Measurements from ENCODE around the gene SCP2D1.

SCP2D1 gene

DNA sequence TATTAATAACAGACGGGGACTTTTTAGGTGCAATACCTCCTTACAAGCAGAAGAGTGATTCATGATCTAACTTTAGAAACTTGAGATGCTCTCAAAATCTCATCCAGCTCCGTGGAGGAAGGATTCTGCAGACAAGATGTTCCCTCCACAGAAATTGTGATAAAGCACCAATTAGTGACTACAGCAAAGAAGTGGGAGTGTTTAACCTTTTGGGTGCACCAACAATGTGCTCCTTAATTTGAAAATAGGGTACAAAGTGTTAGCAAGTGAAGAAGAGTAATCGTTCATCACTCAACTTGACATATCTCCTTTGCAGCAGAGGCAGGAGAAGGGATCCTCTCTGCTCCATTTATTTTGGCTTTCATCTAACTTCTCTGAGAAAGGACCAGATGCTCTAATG, 22.8 kb upstream of the SCP2D1 start:
- no peak overlapping the region for H3K27ac ChIP-seq (ENCODE audit: low read depth, low read length, severe bottlenecking)
- no peaks in the 10 kb centered on the region for H3K36me3 ChIP-seq (ENCODE audit: control insufficient read depth, insufficient read depth, low read length)
- H3K4me1 ChIP-seq (ENCODE audit: control insufficient read depth, insufficient read depth, low read length, poor library complexity, severe bottlenecking) = no peaks in the 10 kb centered on the region
- H3K4me3 ChIP-seq (ENCODE audit: extremely low read depth, insufficient read depth, low read length, poor library complexity, severe bottlenecking) = no peak overlapping the region
- H3K9me3 ChIP-seq (ENCODE audit: control insufficient read depth, low read length) = no peaks in the 10 kb centered on the region
- WGBS, 2 experiments (ENCODE audit: insufficient coverage in 2 of 2) = 60 to 100% methylated on average over 1 of the region's 3 CpGs

DNA sequence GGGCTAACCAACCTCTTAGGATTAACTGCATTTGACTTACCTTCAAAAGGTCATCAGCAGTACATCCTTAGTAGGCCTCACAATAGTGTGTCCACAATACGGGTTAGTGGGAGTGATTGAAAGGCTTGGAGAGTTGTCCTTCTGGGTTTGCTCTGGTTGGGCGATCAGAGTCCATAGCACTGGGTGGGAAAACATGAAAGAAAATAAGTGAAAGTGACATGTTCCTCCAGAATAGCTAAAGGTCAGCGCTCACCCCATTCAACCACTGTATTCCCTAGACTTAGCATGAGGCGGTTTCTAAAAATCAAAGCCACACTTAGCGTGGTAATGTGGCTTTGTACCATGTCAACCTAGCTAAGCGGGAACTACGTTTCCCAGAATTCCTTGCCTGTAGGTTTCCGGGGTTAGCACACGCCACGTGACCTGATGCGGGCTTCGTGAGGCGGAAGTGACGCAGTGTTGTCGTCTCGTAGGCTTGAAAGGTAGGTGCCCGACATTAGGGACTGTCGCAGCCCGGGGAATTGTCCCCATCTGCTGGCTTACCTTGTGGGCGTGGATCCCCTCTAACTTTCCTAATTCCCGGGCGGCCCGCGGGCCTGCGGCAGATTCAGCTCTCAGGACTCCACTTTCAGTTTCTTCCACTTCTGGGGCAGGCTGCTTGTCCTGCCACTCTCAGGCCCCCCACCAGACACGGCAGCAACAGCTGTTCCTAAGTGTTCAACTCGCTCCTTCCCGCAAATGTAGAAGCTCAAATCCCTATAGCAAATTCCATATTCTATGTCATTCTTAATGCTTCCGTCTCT, 19.8 kb upstream of the SCP2D1 start:
- Histone ChIP-seq H3K36me3 (ENCODE audit: control insufficient read depth, insufficient read depth, low read length) (no peaks in the 10 kb centered on the region), H3K9me3 (ENCODE audit: control insufficient read depth, low read length) (no peaks in the 10 kb centered on the region), H3K27ac (ENCODE audit: low read depth, low read length, severe bottlenecking) (peak overlapping the region; percentile 33), H3K4me1 (ENCODE audit: control insufficient read depth, insufficient read depth, low read length, poor library complexity, severe bottlenecking) (no peaks in the 10 kb centered on the region), H3K4me3 (ENCODE audit: extremely low read depth, insufficient read depth, low read length, poor library complexity, severe bottlenecking) (peak overlapping the region; percentile 61)
- 5 to 10% methylated on average over 13 to 19 of the region's 29 CpGs for WGBS, 2 experiments (ENCODE audit: insufficient coverage in 2 of 2)

DNA sequence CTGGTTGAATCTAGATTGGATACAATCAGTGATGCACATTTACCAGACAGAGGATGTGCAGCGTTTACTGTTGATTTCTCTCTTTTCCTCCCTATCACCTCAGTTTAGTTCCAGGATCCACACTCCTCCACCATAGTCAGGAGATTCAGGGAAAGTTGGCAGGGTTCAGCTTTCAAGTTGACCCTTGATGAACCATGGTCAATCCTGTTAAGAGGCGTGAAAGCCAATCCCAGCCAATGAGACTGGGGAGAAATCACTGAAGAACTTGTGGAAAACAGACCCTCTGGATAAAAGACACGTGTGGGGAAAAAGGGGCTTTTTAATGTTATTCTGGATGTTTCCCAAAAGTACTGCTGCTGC, 19.2 kb upstream of the SCP2D1 start:
- H3K36me3 ChIP-seq (ENCODE audit: control insufficient read depth, insufficient read depth, low read length) = no peaks in the 10 kb centered on the region
- H3K4me3 ChIP-seq (ENCODE audit: extremely low read depth, insufficient read depth, low read length, poor library complexity, severe bottlenecking) = peak overlapping the region; percentile 61
- WGBS, 2 experiments (ENCODE audit: insufficient coverage in 2 of 2) = 93 to 96% methylated on average over 2 to 3 of the region's 3 CpGs
- no peaks in the 10 kb centered on the region for H3K4me1 ChIP-seq (ENCODE audit: control insufficient read depth, insufficient read depth, low read length, poor library complexity, severe bottlenecking)
- H3K9me3 ChIP-seq (ENCODE audit: control insufficient read depth, low read length) = no peaks in the 10 kb centered on the region
- H3K27ac ChIP-seq (ENCODE audit: low read depth, low read length, severe bottlenecking) = peak overlapping the region; percentile 33

DNA sequence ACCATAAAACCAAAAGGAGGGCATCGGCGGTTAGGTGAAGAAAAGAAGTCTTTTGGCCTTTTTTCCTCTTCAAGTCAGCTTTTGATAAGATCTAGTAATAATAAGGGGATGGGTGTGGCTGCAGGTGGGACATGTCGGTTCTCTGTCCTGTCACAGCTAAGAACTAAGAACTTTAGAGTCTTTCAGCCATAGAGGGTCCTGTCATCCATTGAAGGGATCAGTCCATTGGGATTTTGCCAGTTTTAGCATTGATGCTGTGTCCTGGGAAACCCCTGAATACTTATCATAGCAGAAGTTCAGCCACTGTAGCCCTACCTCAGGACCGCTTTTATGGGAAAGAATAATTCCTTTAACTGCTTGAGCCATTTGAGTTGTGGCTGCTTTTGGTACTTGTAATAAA, 18.2 kb upstream of the SCP2D1 start:
- Histone ChIP-seq H3K36me3 (ENCODE audit: control insufficient read depth, insufficient read depth, low read length) (no peaks in the 10 kb centered on the region), H3K4me3 (ENCODE audit: extremely low read depth, insufficient read depth, low read length, poor library complexity, severe bottlenecking) (no peak overlapping the region), H3K4me1 (ENCODE audit: control insufficient read depth, insufficient read depth, low read length, poor library complexity, severe bottlenecking) (no peaks in the 10 kb centered on the region), H3K9me3 (ENCODE audit: control insufficient read depth, low read length) (no peaks in the 10 kb centered on the region), H3K27ac (ENCODE audit: low read depth, low read length, severe bottlenecking) (no peak overlapping the region)
- WGBS, 2 experiments (ENCODE audit: insufficient coverage in 2 of 2) = 94 to 96% methylated on average over 2 to 3 of the region's 4 CpGs

DNA sequence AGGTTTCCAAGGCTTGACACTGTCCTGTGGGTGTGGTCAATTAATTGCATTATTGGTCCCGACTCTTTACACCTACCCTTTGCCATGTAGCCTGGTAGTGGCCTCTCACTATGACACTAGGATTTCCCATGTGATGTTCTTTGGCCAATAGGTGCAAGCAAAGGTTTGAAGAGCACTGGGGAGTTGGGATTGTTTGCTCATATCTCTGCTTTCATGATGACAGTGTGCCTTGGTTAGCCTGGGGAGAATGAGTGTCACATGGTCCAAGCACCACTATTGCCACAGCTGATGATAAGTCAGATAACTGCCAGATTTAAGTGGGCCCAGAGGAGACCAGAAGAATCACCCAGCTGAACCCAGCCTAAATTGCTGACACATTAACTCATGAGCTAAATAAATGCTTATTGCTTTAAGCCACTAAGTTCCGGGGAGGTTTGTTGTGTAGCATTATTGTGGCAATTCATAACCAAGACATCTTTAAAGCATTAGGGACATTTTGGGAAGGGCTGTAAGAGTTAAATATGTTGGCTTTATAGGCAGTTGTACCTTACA, 17.2 kb upstream of the SCP2D1 start:
- WGBS, 2 experiments (ENCODE audit: insufficient coverage in 2 of 2) = no CpG with 5 or more reads among the region's 2 CpGs
- no peak overlapping the region for H3K27ac ChIP-seq (ENCODE audit: low read depth, low read length, severe bottlenecking)
- H3K36me3 ChIP-seq (ENCODE audit: control insufficient read depth, insufficient read depth, low read length) = no peaks in the 10 kb centered on the region
- H3K4me1 ChIP-seq (ENCODE audit: control insufficient read depth, insufficient read depth, low read length, poor library complexity, severe bottlenecking) = no peaks in the 10 kb centered on the region
- H3K9me3 ChIP-seq (ENCODE audit: control insufficient read depth, low read length) = no peaks in the 10 kb centered on the region
- H3K4me3 ChIP-seq (ENCODE audit: extremely low read depth, insufficient read depth, low read length, poor library complexity, severe bottlenecking) = no peak overlapping the region

DNA sequence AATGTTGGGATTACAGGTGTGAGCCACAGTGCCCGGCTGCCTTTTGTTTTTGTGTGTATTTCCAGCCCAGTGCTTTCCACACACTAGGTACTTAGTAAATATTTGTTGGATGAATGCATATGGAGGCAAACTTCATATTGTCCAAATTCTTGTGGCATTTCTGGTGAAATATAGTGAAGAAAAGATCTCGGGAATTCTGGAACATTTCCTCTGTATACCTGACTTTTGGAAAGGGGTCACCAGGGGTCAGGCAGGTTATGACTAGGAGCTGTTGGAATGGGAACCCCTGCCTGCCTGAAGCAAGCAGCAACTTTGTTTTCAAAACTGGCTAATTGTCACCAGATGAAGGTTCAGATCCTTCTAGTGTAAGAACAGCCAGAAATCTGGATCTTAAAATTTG, 12.1 kb upstream of the SCP2D1 start:
- 100% methylated on average over 1 of the region's 2 CpGs; no CpG with 5 or more reads in 1 of the 2 experiments for WGBS, 2 experiments (ENCODE audit: insufficient coverage in 2 of 2)
- H3K9me3 ChIP-seq (ENCODE audit: control insufficient read depth, low read length) = no peaks in the 10 kb centered on the region

DNA sequence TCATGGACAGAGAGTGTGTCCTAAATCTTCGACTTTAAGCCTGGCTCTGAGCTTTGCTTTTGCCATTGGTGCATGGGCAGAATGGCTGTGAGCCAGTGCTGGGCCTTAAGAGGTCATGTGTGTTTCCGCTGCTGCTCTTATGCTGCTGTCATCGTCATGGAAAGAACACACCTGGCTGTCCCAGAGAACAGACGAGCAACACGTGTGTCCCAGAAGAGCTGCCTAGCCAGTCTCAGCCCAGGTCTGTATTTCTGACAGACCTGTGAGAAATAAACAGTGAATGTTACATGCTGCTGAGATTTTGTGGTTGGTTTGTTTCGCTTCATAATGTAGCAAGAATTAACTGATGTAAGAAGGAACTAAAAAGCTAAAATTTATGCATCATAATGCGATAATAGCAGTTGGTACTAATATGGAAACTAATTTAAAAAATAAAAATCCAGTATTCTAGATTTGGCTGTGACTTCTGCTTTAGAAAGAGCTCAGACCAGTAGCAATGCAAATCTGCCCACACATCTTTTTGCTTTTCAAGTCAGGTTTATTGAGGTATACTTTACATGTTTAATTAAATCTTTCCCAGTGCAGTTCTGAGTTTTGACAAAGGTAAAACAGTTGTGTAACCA, 11.5 kb upstream of the SCP2D1 start:
- Histone ChIP-seq H3K36me3 (ENCODE audit: control insufficient read depth, insufficient read depth, low read length) (no peaks in the 10 kb centered on the region), H3K4me3 (ENCODE audit: extremely low read depth, insufficient read depth, low read length, poor library complexity, severe bottlenecking) (no peak overlapping the region), H3K27ac (ENCODE audit: low read depth, low read length, severe bottlenecking) (no peak overlapping the region), H3K4me1 (ENCODE audit: control insufficient read depth, insufficient read depth, low read length, poor library complexity, severe bottlenecking) (no peaks in the 10 kb centered on the region), H3K9me3 (ENCODE audit: control insufficient read depth, low read length) (no peaks in the 10 kb centered on the region)
- 84 to 92% methylated on average over 5 to 6 of the region's 7 CpGs for WGBS, 2 experiments (ENCODE audit: insufficient coverage in 2 of 2)

More for the DNA sequence above, 12.1 kb upstream of the SCP2D1 start:
- H3K27ac ChIP-seq (ENCODE audit: low read depth, low read length, severe bottlenecking) = no peak overlapping the region
- H3K4me3 ChIP-seq (ENCODE audit: extremely low read depth, insufficient read depth, low read length, poor library complexity, severe bottlenecking) = no peak overlapping the region
- H3K4me1 ChIP-seq (ENCODE audit: control insufficient read depth, insufficient read depth, low read length, poor library complexity, severe bottlenecking) = no peaks in the 10 kb centered on the region
- H3K36me3 ChIP-seq (ENCODE audit: control insufficient read depth, insufficient read depth, low read length) = no peaks in the 10 kb centered on the region

DNA sequence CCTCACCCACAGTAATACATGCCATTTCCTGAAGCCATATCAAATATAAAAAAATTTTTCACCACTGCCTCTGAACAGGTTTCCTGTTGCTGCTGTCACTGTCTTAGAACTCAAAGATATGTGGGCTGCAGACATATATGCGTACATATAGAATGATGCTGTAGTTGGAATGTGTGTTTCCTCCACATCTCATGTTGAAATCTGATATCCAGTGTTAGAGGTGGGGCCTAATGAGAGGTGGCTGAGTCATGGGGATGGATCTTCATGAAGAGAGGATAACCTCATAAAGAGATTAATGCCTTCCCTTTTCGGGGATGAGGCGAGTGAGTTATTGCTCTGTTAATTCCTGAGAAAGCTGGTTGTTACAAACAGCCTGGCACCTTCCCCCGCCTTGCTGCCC, 7.7 kb upstream of the SCP2D1 start:
- no peaks in the 10 kb centered on the region for H3K36me3 ChIP-seq (ENCODE audit: control insufficient read depth, insufficient read depth, low read length)
- H3K4me3 ChIP-seq (ENCODE audit: extremely low read depth, insufficient read depth, low read length, poor library complexity, severe bottlenecking) = no peak overlapping the region
- no peak overlapping the region for H3K27ac ChIP-seq (ENCODE audit: low read depth, low read length, severe bottlenecking)
- H3K4me1 ChIP-seq (ENCODE audit: control insufficient read depth, insufficient read depth, low read length, poor library complexity, severe bottlenecking) = no peaks in the 10 kb centered on the region
- 79 to 96% methylated on average over 2 to 4 of the region's 4 CpGs for WGBS, 2 experiments (ENCODE audit: insufficient coverage in 2 of 2)
- no peaks in the 10 kb centered on the region for H3K9me3 ChIP-seq (ENCODE audit: control insufficient read depth, low read length)

DNA sequence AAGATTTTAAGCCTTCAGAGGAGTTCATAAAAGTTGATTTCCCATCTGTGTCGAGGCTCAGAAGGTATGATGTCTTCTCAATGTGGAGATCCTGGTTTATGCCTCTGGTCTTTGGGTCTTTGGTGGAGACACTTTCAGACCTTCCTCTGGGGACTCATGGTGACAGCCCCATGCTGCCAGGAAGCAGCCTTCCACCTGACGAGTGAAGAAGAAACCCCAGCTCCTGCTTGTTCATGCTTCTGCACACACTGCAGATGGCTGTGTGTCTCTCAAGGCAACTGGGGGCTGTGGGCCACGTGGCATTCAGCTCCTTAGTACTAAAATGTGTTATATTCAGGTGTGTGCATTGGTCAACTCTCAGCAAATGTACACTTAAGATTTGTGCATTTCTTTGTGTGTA, 4.9 kb upstream of the SCP2D1 start:
- Histone ChIP-seq H3K4me1 (ENCODE audit: control insufficient read depth, insufficient read depth, low read length, poor library complexity, severe bottlenecking) (no peaks in the 10 kb centered on the region), H3K36me3 (ENCODE audit: control insufficient read depth, insufficient read depth, low read length) (no peaks in the 10 kb centered on the region), H3K27ac (ENCODE audit: low read depth, low read length, severe bottlenecking) (no peak overlapping the region), H3K4me3 (ENCODE audit: extremely low read depth, insufficient read depth, low read length, poor library complexity, severe bottlenecking) (no peak overlapping the region), H3K9me3 (ENCODE audit: control insufficient read depth, low read length) (no peaks in the 10 kb centered on the region)
- WGBS, 2 experiments (ENCODE audit: insufficient coverage in 2 of 2) = 43 to 65% methylated on average over 3 of the region's 3 CpGs

DNA sequence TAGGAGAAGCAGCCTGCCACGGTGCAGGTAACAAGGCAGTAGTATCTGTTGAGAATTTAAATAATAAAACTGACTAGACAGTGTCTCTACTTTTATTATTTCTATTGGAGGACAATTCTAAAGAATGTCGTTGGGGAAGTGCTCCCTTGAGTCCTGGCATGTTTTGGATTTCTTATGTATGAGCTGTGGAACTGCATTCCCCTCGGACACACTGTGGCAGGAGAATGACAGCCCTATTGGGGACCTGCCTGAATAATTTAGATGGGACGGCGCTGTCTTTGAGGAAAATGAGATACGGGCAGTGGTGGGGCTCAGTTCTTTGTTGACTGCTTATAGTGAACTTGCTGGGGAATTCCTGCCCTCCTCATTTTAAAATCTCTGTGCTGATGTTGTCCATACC, 2.4 kb upstream of the SCP2D1 start:
- Histone ChIP-seq H3K4me3 (ENCODE audit: extremely low read depth, insufficient read depth, low read length, poor library complexity, severe bottlenecking) (no peak overlapping the region), H3K4me1 (ENCODE audit: control insufficient read depth, insufficient read depth, low read length, poor library complexity, severe bottlenecking) (no peaks in the 10 kb centered on the region), H3K27ac (ENCODE audit: low read depth, low read length, severe bottlenecking) (no peak overlapping the region), H3K36me3 (ENCODE audit: control insufficient read depth, insufficient read depth, low read length) (no peaks in the 10 kb centered on the region), H3K9me3 (ENCODE audit: control insufficient read depth, low read length) (no peaks in the 10 kb centered on the region)
- WGBS, 2 experiments (ENCODE audit: insufficient coverage in 2 of 2) = 86 to 91% methylated on average over 5 to 6 of the region's 6 CpGs

DNA sequence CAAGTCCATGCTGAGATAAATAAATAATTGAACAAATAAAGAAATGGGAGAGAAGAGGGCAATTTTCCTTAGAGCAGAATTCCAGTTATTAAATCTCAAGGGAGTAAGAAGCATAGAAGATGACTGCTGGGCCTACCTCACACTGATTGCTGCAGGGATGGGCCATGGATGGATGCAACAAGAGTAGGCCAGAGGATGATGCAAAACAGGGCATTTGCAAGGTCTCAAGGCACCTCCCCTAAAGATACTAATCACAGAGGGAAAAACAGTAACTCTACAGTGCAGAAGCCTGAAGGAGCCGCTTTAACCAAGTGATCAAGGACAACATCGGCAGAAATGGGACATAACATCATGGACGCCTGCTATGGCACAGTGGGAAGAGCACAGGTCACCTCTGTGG, 1.7 kb upstream of the SCP2D1 start:
- Histone ChIP-seq H3K36me3 (ENCODE audit: control insufficient read depth, insufficient read depth, low read length) (no peaks in the 10 kb centered on the region), H3K9me3 (ENCODE audit: control insufficient read depth, low read length) (no peaks in the 10 kb centered on the region), H3K4me1 (ENCODE audit: control insufficient read depth, insufficient read depth, low read length, poor library complexity, severe bottlenecking) (no peaks in the 10 kb centered on the region), H3K4me3 (ENCODE audit: extremely low read depth, insufficient read depth, low read length, poor library complexity, severe bottlenecking) (no peak overlapping the region), H3K27ac (ENCODE audit: low read depth, low read length, severe bottlenecking) (no peak overlapping the region)
- 67% methylated on average over 3 of the region's 3 CpGs for WGBS, 2 experiments (ENCODE audit: insufficient coverage in 2 of 2)

Measured in mesodermal cell (in vitro differentiated cells).